Tibial artery (tissue), 4 donors: ENCODE results near the gene PCDHGA9.

Experiments used
- DNase-seq, 2 donors: peaks; one replicate each; pipeline ENCODE4 v3.0.0-alpha.2; 2019
- H3K27ac ChIP-seq, 2 donors: fragments of 200-600 bp; sonication (generic) in 1 of 2; 1 replicate in 1 of 2; 2 replicates in 1 of 2; pipeline ENCODE4 v1.5.1; 2018 to 2019; ENCODE audit warnings: mild to moderate bottlenecking in 1 of 2
- H3K27me3 ChIP-seq, 2 donors: fragments of 200-600 bp; sonication (generic) in 1 of 2; one replicate each; pipeline versions ENCODE4 v1.5.1 to v1.6.0; 2016 to 2019
- H3K36me3 ChIP-seq, 3 donors: fragments of 200-600 bp; sonication (generic) in 2 of 3; one replicate each; pipeline ENCODE4 v1.5.1; 2016 to 2019; ENCODE audit warnings: mild to moderate bottlenecking in 2 of 3
- H3K4me1 ChIP-seq, 4 donors: fragments of 200-600 bp; sonication (generic) in 2 of 4; 1 replicate in 3 of 4; 2 replicates in 1 of 4; pipeline ENCODE4 v1.5.1; 2016 to 2019
- H3K4me3 ChIP-seq, 2 donors: fragments of 200-600 bp; sonication (generic) in 1 of 2; 1 replicate in 1 of 2; 2 replicates in 1 of 2; pipeline ENCODE4 v1.5.1; 2018 to 2019; ENCODE audit warnings: mild to moderate bottlenecking in 2 of 2
- H3K9me3 ChIP-seq, 3 donors: fragments of 200-600 bp; sonication (generic) in 1 of 3; one replicate each; pipeline ENCODE4 v1.5.1; 2016 to 2019
- CTCF ChIP-seq, 2 experiments: fragments of 200-600 bp in 1 of 2; fragments of 450-650 bp in 1 of 2; IDR thresholded peaks; one replicate each; pipeline ENCODE4 v1.5.1; 2017 to 2019; ENCODE audit warnings: antibody characterized with exemption in 2 of 2, mild to moderate bottlenecking in 1 of 2, moderate library complexity in 1 of 2
- intact Hi-C: fragments of 100-400 bp; cut with DNase I; formaldehyde crosslinking; loops from one replicate; pipeline ENCODE4 v1.15.0; 2023; ENCODE audit warnings: low total_unique reads

Gene PCDHGA9

GRCh38 chr5:141419074-141419880 lies 16.7 kb downstream of the PCDHGA9 start:
- intact Hi-C loops: loop anchor here (10.0 kb wide), 2 partner anchors 94 to 136 kb away; partner anchors contain the start of gene TAF7
- TF ChIP-seq CTCF (IDR thresholded peaks at IDR 0.05): no peak
- no peak for DNase-seq
- no peak overlapping the region for H3K27ac ChIP-seq
- no peaks in the 10 kb centered on the region for H3K27me3 ChIP-seq
- H3K9me3 ChIP-seq: peaks cover 24 to 99% (median 89%) of the 10 kb centered on the region in 3 donors
- peaks cover 0 to 67% (median 63%) of the 10 kb centered on the region in 3 donors for H3K36me3 ChIP-seq
- no peaks in the 10 kb centered on the region for H3K4me1 ChIP-seq
- no peak overlapping the region for H3K4me3 ChIP-seq

GRCh38 chr5:141420855-141421488 lies 18.4 kb downstream of the PCDHGA9 start, which contains the start of gene PCDHGA11:
PCDHGA11 (plus strand) TSS chr5:141421051; CDS start chr5:141421228, 177 bp downstream.
- intact Hi-C loops: loop anchor here (10.0 kb wide), 1 partner anchor 176 kb away; the partner anchor contains the start of gene PCDHB15
- no peak within 1 kb of the TSS for H3K27ac ChIP-seq
- H3K36me3 ChIP-seq: peaks cover 0 to 77% (median 65%) of the 10 kb centered on the region in 3 donors
- peaks cover 26 to 100% (median 89%) of the 10 kb centered on the region in 3 donors for H3K9me3 ChIP-seq
- H3K4me1 ChIP-seq: no peaks in the 10 kb centered on the region
- peak in 1 of 2 experiments; percentile 12 for TF ChIP-seq CTCF (IDR thresholded peaks at IDR 0.05)
- H3K27me3 ChIP-seq: no peaks in the 10 kb centered on the region
- H3K4me3 ChIP-seq: peak within 1 kb of the TSS; percentile 25 to 28
- peak in 1 of 2 donors; percentile 47 for DNase-seq

- no peak overlapping the region for H3K27ac ChIP-seq
- peaks cover 0 to 76% (median 70%) of the 10 kb centered on the region in 3 donors for H3K36me3 ChIP-seq
- peak overlapping the region; percentile 25 to 28 for H3K4me3 ChIP-seq
- no peak for DNase-seq
- H3K9me3 ChIP-seq: peaks cover 29 to 100% (median 92%) of the 10 kb centered on the region in 3 donors
- no peak for TF ChIP-seq CTCF (IDR thresholded peaks at IDR 0.05)
- intact Hi-C loops: loop anchor here (10.0 kb wide), 1 partner anchor 177 kb away; the partner anchor contains the start of gene PCDHB15
- no peaks in the 10 kb centered on the region for H3K4me1 ChIP-seq
- H3K27me3 ChIP-seq: no peaks in the 10 kb centered on the region
Observed at GRCh38 chr5:141421489-141421855, 18.9 kb downstream of the PCDHGA9 start.

GRCh38 chr5:141422742-141423291 lies 20.2 kb downstream of the PCDHGA9 start:
- no peak for DNase-seq
- peaks cover 33 to 100% (median 99%) of the 10 kb centered on the region in 3 donors for H3K9me3 ChIP-seq
- no peaks in the 10 kb centered on the region for H3K27me3 ChIP-seq
- peaks cover 4 to 78% (median 76%) of the 10 kb centered on the region in 3 donors for H3K36me3 ChIP-seq
- H3K4me1 ChIP-seq: no peaks in the 10 kb centered on the region
- no peak overlapping the region for H3K27ac ChIP-seq
- H3K4me3 ChIP-seq: no peak overlapping the region
- intact Hi-C loops: loop anchor here (10.0 kb wide), 1 partner anchor 178 kb away; the partner anchor contains the start of gene PCDHB15
- no peak for TF ChIP-seq CTCF (IDR thresholded peaks at IDR 0.05)

- no peak for TF ChIP-seq CTCF (IDR thresholded peaks at IDR 0.05)
- Histone ChIP-seq H3K36me3 (peaks cover 9 to 51% (median 40%) of the 10 kb centered on the region in 3 donors), H3K4me3 (no peak overlapping the region), H3K27me3 (no peaks in the 10 kb centered on the region), H3K9me3 (peaks cover 23 to 99% (median 92%) of the 10 kb centered on the region in 3 donors), H3K4me1 (no peaks in the 10 kb centered on the region), H3K27ac (no peak overlapping the region)
- intact Hi-C loops: loop anchor here (10.0 kb wide), 1 partner anchor 183 kb away; the partner anchor contains the start of gene PCDHB15
- no peak for DNase-seq
Observed at GRCh38 chr5:141427783-141428426, 25.3 kb downstream of the PCDHGA9 start.
